Measurements from ENCODE around the gene PITPNM3.

GRCh38 chr17:6551869-6552531, 4.4 kb downstream of the PITPNM3 start:
- TF ChIP-seq POLR2AphosphoS5 (IDR thresholded peaks at IDR 0.05) (peak in 1 of 3 donors; percentile 52), EP300 (IDR thresholded peaks at IDR 0.05; ENCODE audit: low read depth) (no peak), POLR2A (IDR thresholded peaks at IDR 0.05) (peak; percentile 44)
- TF ChIP-seq, protein P1, sequence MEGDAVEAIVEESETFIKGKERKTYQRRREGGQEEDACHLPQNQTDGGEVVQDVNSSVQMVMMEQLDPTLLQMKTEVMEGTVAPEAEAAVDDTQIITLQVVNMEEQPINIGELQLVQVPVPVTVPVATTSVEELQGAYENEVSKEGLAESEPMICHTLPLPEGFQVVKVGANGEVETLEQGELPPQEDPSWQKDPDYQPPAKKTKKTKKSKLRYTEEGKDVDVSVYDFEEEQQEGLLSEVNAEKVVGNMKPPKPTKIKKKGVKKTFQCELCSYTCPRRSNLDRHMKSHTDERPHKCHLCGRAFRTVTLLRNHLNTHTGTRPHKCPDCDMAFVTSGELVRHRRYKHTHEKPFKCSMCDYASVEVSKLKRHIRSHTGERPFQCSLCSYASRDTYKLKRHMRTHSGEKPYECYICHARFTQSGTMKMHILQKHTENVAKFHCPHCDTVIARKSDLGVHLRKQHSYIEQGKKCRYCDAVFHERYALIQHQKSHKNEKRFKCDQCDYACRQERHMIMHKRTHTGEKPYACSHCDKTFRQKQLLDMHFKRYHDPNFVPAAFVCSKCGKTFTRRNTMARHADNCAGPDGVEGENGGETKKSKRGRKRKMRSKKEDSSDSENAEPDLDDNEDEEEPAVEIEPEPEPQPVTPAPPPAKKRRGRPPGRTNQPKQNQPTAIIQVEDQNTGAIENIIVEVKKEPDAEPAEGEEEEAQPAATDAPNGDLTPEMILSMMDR (IDR thresholded peaks at IDR 0.05) = no peak

Measured in transverse colon (tissue), 4 donors.